KMS-11 (cell line): ENCODE data around the gene LENG8.

ENCODE experiments used
- H2AFZ ChIP-seq: fragments of 200-600 bp; sonication (generic); 2 replicates; pipeline ENCODE4 v1.6.1; 2016; ENCODE audit warnings: antibody characterized with exemption, mixed run types, low read depth
- H3K27ac ChIP-seq: fragments of 200-600 bp; sonication (generic); 2 replicates; pipeline ENCODE4 v1.6.1; 2016; ENCODE audit warnings: mild to moderate bottlenecking, mixed run types
- H3K27me3 ChIP-seq: fragments of 200-600 bp; sonication (generic); 2 replicates; pipeline ENCODE4 v1.6.1; 2017; ENCODE audit warnings: mild to moderate bottlenecking, low read depth, mixed run types, moderate library complexity; ENCODE audit not compliant: insufficient read depth
- H3K36me3 ChIP-seq: fragments of 200-600 bp; sonication (generic); 2 replicates; pipeline ENCODE4 v1.6.1; 2017; ENCODE audit warnings: mild to moderate bottlenecking, mixed run types; ENCODE audit not compliant: insufficient read depth
- H3K4me1 ChIP-seq: fragments of 200-600 bp; sonication (generic); 2 replicates; pipeline ENCODE4 v1.6.1; 2016; ENCODE audit warnings: mild to moderate bottlenecking, low read depth, mixed run types; ENCODE audit not compliant: poor library complexity, severe bottlenecking
- H3K4me2 ChIP-seq: fragments of 200-600 bp; sonication (generic); 2 replicates; pipeline ENCODE4 v1.7.0; 2016; ENCODE audit warnings: mild to moderate bottlenecking, mixed run types
- H3K4me3 ChIP-seq: fragments of 200-600 bp; sonication (generic); IDR thresholded peaks from 2 replicates; pipeline ENCODE4 v1.6.1; 2017; ENCODE audit warnings: low read depth, low read length, mixed read lengths; ENCODE audit not compliant: insufficient read depth
- H3K79me2 ChIP-seq: fragments of 200-600 bp; sonication (generic); 2 replicates; pipeline ENCODE4 v1.6.1; 2016; ENCODE audit warnings: low read depth, mixed run types; ENCODE audit not compliant: insufficient read depth
- H3K9ac ChIP-seq: fragments of 200-600 bp; sonication (generic); 2 replicates; pipeline ENCODE4 v1.6.1; 2016; ENCODE audit warnings: mild to moderate bottlenecking, mixed run types
- H4K20me1 ChIP-seq: fragments of 200-600 bp; sonication (generic); 2 replicates; pipeline ENCODE4 v1.6.1; 2016; ENCODE audit warnings: mild to moderate bottlenecking, mixed run types; ENCODE audit not compliant: insufficient read depth
- TF ChIP-seq, protein P1 (sequence below): fragments of 200-600 bp; sonication (generic); conservative IDR thresholded peaks from 2 replicates; pipeline ENCODE4 v1.6.1; 2017; ENCODE audit warnings: low read depth, mild to moderate bottlenecking, antibody characterized with exemption, low read length, moderate library complexity, mixed read lengths

Gene LENG8

DNA sequence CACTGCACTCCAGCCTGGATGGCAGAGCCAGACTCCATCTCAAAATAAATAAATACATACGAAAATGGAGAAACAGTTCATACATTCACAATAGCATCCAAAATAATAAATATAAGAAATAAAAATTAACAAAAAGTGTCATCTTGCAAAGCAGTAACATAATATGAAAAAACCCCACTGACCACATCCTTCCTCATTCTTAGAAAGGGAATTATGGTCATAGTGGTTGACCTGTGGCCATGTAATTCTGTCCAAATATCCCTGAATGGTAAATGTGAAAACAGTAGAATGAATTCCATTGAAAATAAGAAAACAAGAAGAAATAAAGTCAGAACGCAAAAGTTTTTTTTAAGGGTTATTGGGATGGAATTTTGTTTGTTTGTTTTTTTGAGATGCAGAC is 31.1 kb downstream of the LENG8 start:
- H3K79me2 ChIP-seq, result no peaks in the 10 kb centered on the region
- no peak overlapping the region for H3K4me3 ChIP-seq
- no peak overlapping the region for H3K4me2 ChIP-seq
- TF ChIP-seq, protein P1, sequence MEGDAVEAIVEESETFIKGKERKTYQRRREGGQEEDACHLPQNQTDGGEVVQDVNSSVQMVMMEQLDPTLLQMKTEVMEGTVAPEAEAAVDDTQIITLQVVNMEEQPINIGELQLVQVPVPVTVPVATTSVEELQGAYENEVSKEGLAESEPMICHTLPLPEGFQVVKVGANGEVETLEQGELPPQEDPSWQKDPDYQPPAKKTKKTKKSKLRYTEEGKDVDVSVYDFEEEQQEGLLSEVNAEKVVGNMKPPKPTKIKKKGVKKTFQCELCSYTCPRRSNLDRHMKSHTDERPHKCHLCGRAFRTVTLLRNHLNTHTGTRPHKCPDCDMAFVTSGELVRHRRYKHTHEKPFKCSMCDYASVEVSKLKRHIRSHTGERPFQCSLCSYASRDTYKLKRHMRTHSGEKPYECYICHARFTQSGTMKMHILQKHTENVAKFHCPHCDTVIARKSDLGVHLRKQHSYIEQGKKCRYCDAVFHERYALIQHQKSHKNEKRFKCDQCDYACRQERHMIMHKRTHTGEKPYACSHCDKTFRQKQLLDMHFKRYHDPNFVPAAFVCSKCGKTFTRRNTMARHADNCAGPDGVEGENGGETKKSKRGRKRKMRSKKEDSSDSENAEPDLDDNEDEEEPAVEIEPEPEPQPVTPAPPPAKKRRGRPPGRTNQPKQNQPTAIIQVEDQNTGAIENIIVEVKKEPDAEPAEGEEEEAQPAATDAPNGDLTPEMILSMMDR, result no peak
- no peak overlapping the region for H3K9ac ChIP-seq
- H3K27me3 ChIP-seq, result peaks cover 47% of the 10 kb centered on the region
- H3K4me1 ChIP-seq, result no peaks in the 10 kb centered on the region
- H3K27ac ChIP-seq, result no peak overlapping the region
- H3K36me3 ChIP-seq, result no peaks in the 10 kb centered on the region
- H2AFZ ChIP-seq, result no peak overlapping the region
- H4K20me1 ChIP-seq, result no peaks in the 10 kb centered on the region

DNA sequence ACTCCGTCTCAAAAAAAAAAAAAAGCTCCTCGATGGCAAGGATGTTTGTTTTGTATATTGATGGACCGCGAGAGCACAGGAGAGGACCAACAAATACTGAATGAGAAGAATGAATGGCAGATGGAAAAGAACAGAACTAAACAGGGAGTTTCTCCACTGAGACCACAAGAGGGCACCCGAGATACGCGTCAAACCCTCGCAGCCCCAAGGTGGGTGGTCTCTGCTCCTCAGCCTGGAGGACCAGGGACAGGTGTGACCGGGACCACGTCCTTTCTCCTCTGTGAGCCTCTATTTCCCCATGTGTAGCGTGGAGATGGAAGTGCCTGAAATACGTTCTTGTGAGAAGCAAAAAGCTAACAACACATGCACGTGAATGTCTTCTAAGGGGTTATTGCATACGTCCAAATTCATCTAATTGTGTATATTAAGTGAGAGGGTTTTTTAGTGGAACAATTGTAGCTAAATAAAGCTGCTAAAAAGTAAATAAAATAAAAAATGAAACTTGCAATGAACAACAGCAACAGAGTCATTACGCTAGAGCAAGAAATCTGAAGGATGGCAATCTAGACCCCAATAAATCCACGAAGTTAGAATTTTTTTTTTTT is 32.4 kb downstream of the LENG8 start:
- no peak overlapping the region for H2AFZ ChIP-seq
- TF ChIP-seq, protein P1, result peak; percentile 86

DNA sequence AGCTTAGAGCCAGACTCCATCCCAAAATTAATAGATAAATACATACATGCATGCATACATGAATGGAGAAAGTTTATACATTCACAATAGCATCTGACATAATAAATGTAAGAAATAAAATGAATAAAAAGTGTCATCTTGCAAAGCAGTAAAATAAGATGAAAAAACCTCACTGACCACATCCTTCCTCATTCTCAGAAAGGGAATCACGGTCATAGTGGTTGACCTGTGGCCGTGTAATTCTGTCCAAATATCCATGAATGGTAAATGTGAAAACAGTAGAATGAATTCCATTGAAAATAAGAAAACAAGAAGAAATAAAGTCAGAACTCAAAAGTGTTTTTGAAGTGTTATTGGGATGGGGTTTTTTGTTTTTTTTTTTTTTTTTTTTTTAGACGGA is 33.9 kb downstream of the LENG8 start:
- Histone ChIP-seq H3K79me2 (no peaks in the 10 kb centered on the region), H3K4me3 (no peak overlapping the region), H3K27ac (no peak overlapping the region), H3K4me2 (no peak overlapping the region), H2AFZ (no peak overlapping the region), H4K20me1 (no peaks in the 10 kb centered on the region), H3K4me1 (no peaks in the 10 kb centered on the region), H3K27me3 (peaks cover 64% of the 10 kb centered on the region), H3K36me3 (no peaks in the 10 kb centered on the region), H3K9ac (no peak overlapping the region)
- TF ChIP-seq, protein P1, result no peak

More for the DNA sequence above, 32.4 kb downstream of the LENG8 start:
- Histone ChIP-seq H4K20me1 (no peaks in the 10 kb centered on the region), H3K4me3 (no peak overlapping the region), H3K4me2 (no peak overlapping the region), H3K27me3 (peaks cover 58% of the 10 kb centered on the region), H3K27ac (no peak overlapping the region), H3K9ac (no peak overlapping the region), H3K79me2 (no peaks in the 10 kb centered on the region), H3K4me1 (no peaks in the 10 kb centered on the region), H3K36me3 (no peaks in the 10 kb centered on the region)

DNA sequence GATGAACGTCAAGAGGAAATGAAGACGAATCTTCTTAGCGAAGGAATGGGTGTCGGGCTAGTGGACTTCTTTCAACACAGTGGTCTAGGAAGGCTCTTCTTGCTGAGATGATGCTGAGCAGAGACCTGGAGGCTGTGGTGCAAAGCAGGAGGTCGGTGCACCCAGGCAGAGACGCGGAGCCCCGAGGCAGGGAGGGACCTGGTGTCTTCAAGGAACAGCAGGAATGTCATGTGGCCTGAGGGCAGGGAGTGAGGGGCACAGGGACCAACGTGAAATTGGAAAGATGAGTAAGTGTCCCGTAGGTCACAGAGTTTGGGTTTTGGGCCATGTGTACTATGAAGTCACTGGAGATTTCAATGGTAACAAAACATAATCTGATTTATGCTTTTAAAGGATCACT is 35.5 kb downstream of the LENG8 start:
- no peak overlapping the region for H3K27ac ChIP-seq
- H4K20me1 ChIP-seq, result no peaks in the 10 kb centered on the region
- no peak overlapping the region for H2AFZ ChIP-seq
- peaks cover 68% of the 10 kb centered on the region for H3K27me3 ChIP-seq
- no peak overlapping the region for H3K4me2 ChIP-seq
- no peak overlapping the region for H3K4me3 ChIP-seq
- no peak overlapping the region for H3K9ac ChIP-seq
- H3K4me1 ChIP-seq, result no peaks in the 10 kb centered on the region
- no peaks in the 10 kb centered on the region for H3K36me3 ChIP-seq
- TF ChIP-seq, protein P1, result no peak
- no peaks in the 10 kb centered on the region for H3K79me2 ChIP-seq
